GM18858 (cell line): ENCODE data around the gene TRIM40.
A peak's percentile ranks its signal among the peaks of the same experiment; 100 is the strongest.
"Not testable (repeated sequence)": the region's sequence is repeated elsewhere in the genome, so short reads cannot be mapped to it uniquely, and the experiment has no call there.

ENCODE experiments used
- ATAC-seq: cut with Tn5 transposase; IDR thresholded peaks from one replicate; pipeline ENCODE4 v1.9.1; 2021; ENCODE audit not compliant: unreplicated experiment

Gene TRIM40

GRCh38 chr6:30113003-30113759, 22.8 kb upstream of the TRIM40 start, which contains the start of gene TRIM31:
TRIM31 (minus strand) TSS chr6:30113090; CDS start chr6:30112805, 285 bp downstream.
- peak; percentile 68 for ATAC-seq

GRCh38 chr6:30113841-30114240, 22.1 kb upstream of the TRIM40 start:
- ATAC-seq, result no peak

DNA sequence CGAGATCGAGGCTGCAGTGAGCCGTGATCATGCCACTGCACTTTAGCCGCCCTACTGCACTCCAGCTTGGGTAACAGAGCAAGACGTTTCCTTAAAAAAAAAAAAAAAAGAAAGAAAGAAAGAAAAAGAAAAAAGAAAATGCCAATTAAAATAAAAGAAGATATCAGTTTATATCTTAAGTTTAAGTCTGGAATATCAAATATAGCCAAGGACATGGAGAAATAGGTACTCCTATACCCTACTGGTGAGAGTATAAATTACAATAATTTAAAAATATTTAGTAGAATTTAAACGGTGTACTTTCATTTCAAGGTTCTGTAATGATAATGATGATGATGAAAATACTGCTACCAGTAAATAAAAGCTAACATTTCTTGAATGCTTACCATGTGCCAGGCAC, 19.2 kb upstream of the TRIM40 start:
- no peak for ATAC-seq

DNA sequence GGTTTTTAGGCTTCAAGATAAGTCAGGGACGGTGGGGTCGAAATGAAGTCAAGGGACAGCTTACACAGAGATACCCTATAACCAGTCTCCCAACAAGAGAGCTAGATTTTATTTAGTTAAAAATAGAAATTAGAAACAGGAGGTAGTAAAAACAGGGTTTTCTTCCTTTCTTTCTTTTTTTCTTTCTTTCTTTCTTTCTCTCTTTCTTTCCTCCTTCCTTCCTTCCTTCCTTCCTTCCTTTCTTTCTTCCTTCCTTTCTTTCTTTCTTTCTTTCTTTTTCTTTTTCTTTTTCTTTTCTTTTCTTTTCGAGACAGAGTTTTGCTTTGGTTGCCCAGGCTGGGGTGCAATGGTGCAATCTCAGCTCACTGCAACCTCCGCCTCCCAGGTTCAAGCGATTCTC, 17.2 kb upstream of the TRIM40 start:
- not testable (repeated sequence) for ATAC-seq

DNA sequence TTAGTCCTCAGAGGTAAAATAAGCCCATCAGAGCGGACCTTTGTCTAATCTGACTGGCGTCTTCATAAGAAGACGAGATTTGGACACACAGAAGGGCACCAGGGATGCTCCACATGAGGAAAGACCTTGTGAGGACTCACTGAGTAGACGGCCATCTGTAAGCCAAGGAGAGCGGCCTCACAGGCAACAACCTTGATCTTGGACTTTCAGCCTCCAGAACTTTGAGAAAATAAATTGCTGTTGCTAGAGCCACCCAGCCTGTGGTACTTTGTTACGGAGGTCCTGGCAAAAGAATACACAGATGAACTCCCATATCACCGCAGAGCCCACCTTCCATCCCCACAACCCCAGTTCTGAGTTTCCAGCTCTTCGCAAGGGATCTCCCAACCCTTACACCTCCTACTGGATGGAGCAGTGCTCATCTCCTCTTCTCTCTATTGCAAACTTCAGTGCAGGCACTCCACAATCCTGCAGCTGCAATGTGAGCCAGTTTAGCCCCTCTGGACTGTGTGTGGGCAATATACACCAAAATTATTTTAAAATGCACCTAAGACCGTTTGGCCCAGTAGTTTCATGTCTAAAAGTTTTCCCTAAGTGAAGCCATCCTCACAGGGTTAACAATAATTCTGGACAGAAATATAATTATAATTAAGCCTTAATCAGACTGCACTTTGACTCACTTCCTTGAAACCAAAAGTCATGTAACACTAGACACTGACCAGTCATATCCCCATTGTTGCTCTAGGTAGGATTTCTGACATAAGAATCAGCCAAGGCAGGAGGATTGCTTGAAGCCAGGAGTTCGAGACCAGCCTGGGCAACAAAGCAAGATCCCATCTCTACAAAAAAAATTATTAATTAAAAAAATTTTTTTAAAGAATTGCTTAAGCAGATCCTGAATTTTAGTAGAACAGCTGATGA, 14.2 kb upstream of the TRIM40 start:
- ATAC-seq, result no peak

GRCh38 chr6:30122515-30122914, 13.4 kb upstream of the TRIM40 start:
- ATAC-seq, result no peak

DNA sequence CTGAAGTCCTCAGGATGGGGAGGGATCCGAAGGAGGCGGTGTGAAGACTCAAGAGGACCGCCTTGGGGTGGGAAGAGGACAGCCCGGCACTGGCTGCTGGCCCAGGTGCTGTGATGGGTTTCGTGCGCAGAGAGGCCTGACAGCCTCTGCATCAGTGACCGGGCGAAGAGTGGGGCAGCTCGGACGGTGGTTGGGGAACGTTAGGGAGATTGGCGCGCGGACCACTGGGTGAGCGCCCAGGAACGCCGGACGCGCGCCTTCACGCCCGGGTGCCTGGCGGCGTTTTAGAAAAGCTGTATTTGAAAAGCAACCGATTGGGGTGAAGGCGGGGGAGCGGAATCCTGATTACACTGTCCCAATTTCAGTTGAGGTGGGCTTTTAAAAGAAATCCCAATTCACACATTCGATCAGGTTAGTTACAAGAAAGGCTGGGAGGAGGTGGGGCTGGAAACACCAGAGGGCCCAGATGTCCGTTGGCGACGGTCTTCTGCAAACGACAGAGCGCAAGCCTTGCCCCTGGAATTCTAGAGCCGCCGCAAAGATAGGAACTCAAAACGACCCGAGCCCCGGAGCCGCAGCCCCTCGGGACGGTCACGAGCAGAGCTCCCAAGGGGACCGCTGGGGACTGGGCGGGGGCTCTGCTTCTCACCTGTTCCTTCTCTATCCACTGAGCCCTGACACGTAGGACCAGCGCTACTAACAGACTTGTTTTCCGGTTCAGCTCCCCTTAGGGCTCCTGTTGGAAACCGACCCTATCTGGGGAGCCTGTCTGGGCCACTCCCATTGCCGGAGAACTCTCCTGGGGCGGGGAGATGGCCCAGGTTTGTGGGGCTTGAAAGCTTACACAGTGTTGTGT, 8.5 kb upstream of the TRIM40 start:
- ATAC-seq, result no peak

DNA sequence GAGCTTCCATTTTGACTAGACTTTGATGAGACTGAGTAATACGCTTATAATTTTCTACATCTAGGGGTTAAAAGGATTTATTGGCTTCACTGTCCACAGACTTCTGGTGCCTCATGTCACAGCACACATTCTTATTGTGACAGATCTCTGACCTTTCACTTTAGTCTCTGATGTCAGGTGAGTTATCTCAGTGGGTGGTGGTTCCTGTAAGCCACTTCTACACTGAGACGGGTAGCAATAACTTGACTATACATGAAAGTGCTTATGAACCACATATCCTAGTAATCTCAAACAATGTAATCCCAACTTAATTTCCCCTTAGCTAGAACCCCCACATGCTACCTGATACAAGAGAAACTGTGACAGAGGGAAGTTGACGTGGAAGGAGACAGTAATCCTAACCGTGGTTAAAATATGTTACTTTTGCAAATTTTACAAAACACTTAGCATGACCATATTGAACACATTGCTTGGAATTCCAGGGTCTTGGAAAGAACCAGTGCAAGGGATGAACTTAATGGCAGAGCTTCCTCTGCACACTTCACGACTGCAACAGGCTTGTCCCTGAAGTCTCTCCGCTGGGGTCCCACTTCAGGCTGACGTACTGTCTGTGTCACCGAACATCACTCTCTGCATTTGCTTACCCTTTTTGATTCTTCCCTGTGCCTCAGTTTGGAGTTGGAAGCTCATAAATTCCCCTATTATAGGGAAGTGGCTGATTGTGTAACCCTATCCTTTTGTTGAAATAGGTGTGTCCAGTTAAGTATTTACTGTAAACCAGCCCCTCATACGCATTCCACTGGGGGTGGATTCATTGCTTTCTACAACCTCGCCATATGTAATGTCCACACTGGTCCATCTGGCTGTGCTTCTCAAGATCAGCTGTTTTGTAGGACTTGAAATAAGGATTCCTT, 6.4 kb upstream of the TRIM40 start:
- no peak for ATAC-seq

GRCh38 chr6:30130179-30130679, 5.7 kb upstream of the TRIM40 start:
- ATAC-seq, result no peak

DNA sequence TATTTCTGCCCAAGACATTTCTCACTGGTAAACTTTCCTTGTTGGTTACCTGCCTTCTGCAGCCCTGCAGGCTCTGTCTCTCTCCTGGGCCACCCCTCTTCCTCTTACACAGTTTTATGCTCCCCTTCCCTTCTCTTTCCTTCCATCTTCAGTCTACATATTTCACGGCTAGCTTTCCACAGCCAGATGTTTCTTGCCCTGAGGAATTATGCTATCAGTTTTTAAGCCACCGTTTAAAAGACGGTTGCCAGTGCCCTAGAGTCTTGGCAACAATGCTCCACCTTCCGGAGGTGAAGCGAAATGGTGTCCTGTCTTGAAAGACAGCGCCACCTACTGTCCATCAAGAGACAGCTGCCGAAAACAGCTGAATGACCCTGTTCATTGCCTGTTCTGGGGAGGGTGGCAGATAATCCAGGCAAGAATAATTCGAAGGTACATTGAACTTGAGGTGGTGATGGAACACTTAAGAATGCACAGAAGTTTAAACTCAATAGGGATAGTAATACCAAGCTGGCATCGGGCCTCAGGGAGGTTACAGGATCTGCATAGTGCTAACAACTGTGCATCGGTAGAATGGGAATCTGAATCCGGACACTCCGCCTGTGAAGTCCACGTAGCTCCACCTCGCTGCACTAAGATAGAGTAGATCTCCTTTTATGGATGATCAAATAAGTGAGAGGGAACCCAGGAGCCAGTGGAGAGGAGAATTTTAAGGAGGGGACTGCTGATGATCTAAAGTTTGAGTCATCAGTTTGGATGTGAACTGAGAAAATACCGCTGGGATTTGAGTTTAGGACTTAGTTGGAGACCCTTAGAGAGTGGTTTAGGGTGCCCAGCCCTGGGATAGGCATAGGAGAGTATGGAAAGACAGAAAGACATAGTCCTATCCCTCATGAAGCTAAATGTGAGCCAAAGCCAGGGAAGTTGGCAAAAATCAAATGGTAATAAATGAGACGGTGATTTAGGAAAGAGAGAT, 4.8 kb upstream of the TRIM40 start:
- ATAC-seq, result no peak

DNA sequence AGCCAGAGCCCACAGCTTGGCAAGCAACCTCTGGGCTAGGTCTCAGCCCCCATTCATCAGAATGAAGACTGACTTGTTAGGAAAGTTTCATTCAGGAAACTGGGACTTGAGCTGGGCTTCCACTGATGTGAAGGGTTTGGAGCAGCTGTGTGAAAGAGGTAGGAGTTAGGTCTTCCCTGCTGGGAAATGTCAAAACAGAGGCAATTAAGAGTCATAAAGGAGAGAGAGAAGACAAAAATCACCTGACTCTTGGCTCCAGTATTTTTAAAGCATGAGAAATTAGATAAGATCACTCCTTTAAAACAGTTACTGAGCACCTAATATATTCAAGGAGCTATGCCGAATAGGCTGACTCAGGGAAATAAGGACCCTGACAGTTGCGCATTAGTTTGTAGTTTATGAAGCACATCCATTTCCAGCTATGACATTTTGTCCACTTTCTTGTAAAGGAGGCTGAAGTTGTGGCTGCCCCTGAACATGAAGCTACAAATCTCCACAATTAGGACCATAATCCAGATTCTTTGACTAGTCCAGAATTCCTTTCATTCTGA, 3.9 kb upstream of the TRIM40 start:
- ATAC-seq, result no peak

GRCh38 chr6:30135147-30135546, 793 bp upstream of the TRIM40 start:
- ATAC-seq, result no peak

- no peak for ATAC-seq
These were observed 788 bp downstream of the TRIM40 start for GRCh38 chr6:30136570-30137286.

DNA sequence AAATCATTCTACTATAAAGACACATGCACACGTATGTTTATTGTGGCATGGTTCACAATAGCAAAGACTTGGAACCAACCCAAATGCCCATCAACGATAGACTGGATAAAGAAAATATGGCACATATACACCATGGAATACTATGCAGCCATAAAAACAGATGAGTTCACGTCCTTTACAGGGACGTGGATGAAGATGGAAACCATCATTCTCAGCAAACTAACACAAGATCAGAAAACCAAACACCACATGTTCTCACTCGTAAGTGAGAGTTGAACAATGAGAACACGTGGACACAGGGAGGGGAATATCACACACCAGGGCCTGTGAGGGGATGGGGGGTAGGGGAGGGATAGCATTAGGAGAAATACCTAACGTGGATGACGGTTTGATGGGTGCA, 4.3 kb downstream of the TRIM40 start:
- ATAC-seq, result not testable (repeated sequence)

DNA sequence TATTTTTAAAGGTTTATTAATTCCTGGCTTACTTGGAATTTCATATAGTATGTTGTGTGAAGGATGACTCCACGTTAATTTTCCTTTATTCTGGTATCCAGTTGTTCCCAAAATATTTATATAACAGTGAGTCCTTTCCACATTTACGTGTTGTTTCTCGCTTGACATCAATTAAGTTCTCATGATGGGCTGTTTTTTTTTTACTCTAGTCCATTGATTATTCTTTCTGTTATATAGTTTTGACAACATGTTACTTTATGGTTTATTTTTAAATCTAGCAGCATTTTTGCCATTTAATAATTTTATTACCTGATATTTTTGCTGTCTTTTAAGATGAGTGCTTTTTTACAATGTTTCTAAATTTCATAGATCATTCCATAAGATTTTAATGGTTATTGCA, 6.7 kb downstream of the TRIM40 start:
- no peak for ATAC-seq

GRCh38 chr6:30143780-30144179, 7.8 kb downstream of the TRIM40 start:
- ATAC-seq, result no peak

- no peak for ATAC-seq
These were observed 8.9 kb downstream of the TRIM40 start for GRCh38 chr6:30144811-30145210.

DNA sequence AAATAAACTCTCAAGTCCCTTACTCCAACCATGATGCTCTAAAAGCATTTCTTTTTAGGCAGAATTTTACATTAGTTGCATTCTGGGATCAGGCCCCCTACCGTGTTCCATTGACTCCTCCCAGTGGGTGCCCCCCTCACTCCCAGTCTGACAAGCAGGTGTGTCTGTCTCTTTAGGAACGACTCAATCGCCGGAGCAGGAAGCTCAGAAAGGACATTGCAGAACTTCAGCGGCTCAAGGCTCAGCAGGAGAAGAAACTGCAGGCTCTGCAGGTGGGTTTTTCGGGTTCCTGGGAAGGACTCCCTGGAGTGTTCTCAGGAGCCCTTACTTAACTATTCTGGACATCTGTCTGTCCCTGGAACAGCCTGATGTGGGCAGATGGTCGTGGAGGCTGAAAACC, 9.9 kb downstream of the TRIM40 start:
- no peak for ATAC-seq
